GM21381 (cell line): Measurements from ENCODE around the gene FAM222B.

Experiments
- ATAC-seq: cut with Tn5 transposase; IDR thresholded peaks from one replicate; pipeline ENCODE4 v1.9.1; 2021; ENCODE audit warnings: mild to moderate bottlenecking, moderate library complexity; ENCODE audit not compliant: unreplicated experiment

FAM222B gene

GRCh38 chr17:28717578-28718332 lies 124.8 kb downstream of the FAM222B start, which contains the start of gene RAB34:
RAB34 (minus strand) TSS chr17:28717868; CDS start chr17:28717266, 602 bp downstream.
- no peak for ATAC-seq

GRCh38 chr17:28716740-28717577 lies 125.6 kb downstream of the FAM222B start:
- ATAC-seq: no peak

GRCh38 chr17:28715217-28715616 lies 127.4 kb downstream of the FAM222B start:
- ATAC-seq: no peak

GRCh38 chr17:28714281-28714680 lies 128.3 kb downstream of the FAM222B start:
- no peak for ATAC-seq

GRCh38 chr17:28712705-28713415 lies 129.7 kb downstream of the FAM222B start:
- no peak for ATAC-seq

- ATAC-seq: no peak
These were observed 130.4 kb downstream of the FAM222B start for GRCh38 chr17:28712032-28712704.

- peak; percentile 16 for ATAC-seq
These were observed 130.9 kb downstream of the FAM222B start, which contains the start of gene PROCA1 for GRCh38 chr17:28711723-28712031. PROCA1 (minus strand) TSS chr17:28711888; CDS start chr17:28711660, 228 bp downstream.

- peak; percentile 73 for ATAC-seq
These were observed 131.5 kb downstream of the FAM222B start for GRCh38 chr17:28710861-28711722.

- no peak for ATAC-seq
These were observed 135.3 kb downstream of the FAM222B start for GRCh38 chr17:28707339-28707720.

GRCh38 chr17:28706471-28707338 lies 135.9 kb downstream of the FAM222B start:
- ATAC-seq: no peak
